Peyer's patch (tissue), 4 donors: ENCODE measurements around the gene ZCWPW2.

Experiments
- POLR2A ChIP-seq, 2 donors: fragments of 450-650 bp; IDR thresholded peaks; one replicate each; pipeline ENCODE4 v1.5.1; 2017; ENCODE audit warnings: antibody characterized with exemption in 2 of 2, mild to moderate bottlenecking in 2 of 2, moderate library complexity in 2 of 2
- TF ChIP-seq, protein P1 (sequence below), 6 experiments: fragments of 450-650 bp in 4 of 6; fragments of 200-600 bp in 2 of 6; sonication (generic) in 1 of 6; IDR thresholded peaks; one replicate each; pipeline ENCODE4 v1.5.1; 2017 to 2019; ENCODE audit warnings: antibody characterized with exemption in 6 of 6, mild to moderate bottlenecking in 3 of 6, moderate library complexity in 1 of 6

- TF ChIP-seq, protein P1, sequence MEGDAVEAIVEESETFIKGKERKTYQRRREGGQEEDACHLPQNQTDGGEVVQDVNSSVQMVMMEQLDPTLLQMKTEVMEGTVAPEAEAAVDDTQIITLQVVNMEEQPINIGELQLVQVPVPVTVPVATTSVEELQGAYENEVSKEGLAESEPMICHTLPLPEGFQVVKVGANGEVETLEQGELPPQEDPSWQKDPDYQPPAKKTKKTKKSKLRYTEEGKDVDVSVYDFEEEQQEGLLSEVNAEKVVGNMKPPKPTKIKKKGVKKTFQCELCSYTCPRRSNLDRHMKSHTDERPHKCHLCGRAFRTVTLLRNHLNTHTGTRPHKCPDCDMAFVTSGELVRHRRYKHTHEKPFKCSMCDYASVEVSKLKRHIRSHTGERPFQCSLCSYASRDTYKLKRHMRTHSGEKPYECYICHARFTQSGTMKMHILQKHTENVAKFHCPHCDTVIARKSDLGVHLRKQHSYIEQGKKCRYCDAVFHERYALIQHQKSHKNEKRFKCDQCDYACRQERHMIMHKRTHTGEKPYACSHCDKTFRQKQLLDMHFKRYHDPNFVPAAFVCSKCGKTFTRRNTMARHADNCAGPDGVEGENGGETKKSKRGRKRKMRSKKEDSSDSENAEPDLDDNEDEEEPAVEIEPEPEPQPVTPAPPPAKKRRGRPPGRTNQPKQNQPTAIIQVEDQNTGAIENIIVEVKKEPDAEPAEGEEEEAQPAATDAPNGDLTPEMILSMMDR (IDR thresholded peaks at IDR 0.05) = no peak
- TF ChIP-seq POLR2A (IDR thresholded peaks at IDR 0.05) = no peak
These were observed 136.6 kb downstream of the ZCWPW2 start for GRCh38 chr3:28485164-28485563.
